ENCODE data around the gene MELK. TPM values are rescaled to one million over a fixed set of nuclear protein-coding genes. Genes with fewer than 3 reads are reported as not detected.
"Not testable (repeated sequence)": the region's sequence is repeated elsewhere in the genome, so short reads cannot be mapped to it uniquely, and the experiment has no call there.

Gene MELK
- total and polyA plus RNA-seq, 2 experiments from 2014 or later = 11.5 to 17.4 TPM

GRCh38 chr9:36571333-36571732 lies 1.4 kb upstream of the MELK start:
- no peaks in the 10 kb centered on the region for H3K9me3 ChIP-seq (ENCODE audit: low read depth)
- no peaks in the 10 kb centered on the region for H3K27me3 ChIP-seq
- H3K4me1 ChIP-seq (ENCODE audit: low read depth) = peaks cover 4% of the 10 kb centered on the region
- TF ChIP-seq CTCF (IDR thresholded peaks at IDR 0.05; ENCODE audit: low read depth, low read length) = no peak
- H3K4me3 ChIP-seq = no peak overlapping the region
- H3K27ac ChIP-seq = no peak overlapping the region
- no peaks in the 10 kb centered on the region for H3K36me3 ChIP-seq
- DNase-seq (ENCODE audit: low read depth in 1 of 2, low spot score in 1 of 2) = no peak

GRCh38 chr9:36574045-36574444 lies 1.4 kb downstream of the MELK start:
- not testable (repeated sequence) for H3K36me3 ChIP-seq; H3K27ac ChIP-seq; H3K4me1 ChIP-seq (ENCODE audit: low read depth); H3K9me3 ChIP-seq (ENCODE audit: low read depth); DNase-seq (ENCODE audit: low read depth in 1 of 2, low spot score in 1 of 2); H3K27me3 ChIP-seq
- peak overlapping the region; percentile 63 for H3K4me3 ChIP-seq

- Histone ChIP-seq H3K9me3 (ENCODE audit: low read depth) (no peaks in the 10 kb centered on the region), H3K27me3 (no peaks in the 10 kb centered on the region), H3K27ac (no peak overlapping the region), H3K4me1 (ENCODE audit: low read depth) (peaks cover 4% of the 10 kb centered on the region), H3K36me3 (no peaks in the 10 kb centered on the region), H3K4me3 (no peak overlapping the region)
- peak in 1 of 2 donors; percentile 74 for DNase-seq (ENCODE audit: low read depth in 1 of 2, low spot score in 1 of 2)
- TF ChIP-seq CTCF (IDR thresholded peaks at IDR 0.05; ENCODE audit: low read depth, low read length) = no peak
These were observed 2.8 kb downstream of the MELK start for GRCh38 chr9:36575411-36575882.

- no peaks in the 10 kb centered on the region for H3K36me3 ChIP-seq
- peaks cover 4% of the 10 kb centered on the region for H3K4me1 ChIP-seq (ENCODE audit: low read depth)
- no peak overlapping the region for H3K27ac ChIP-seq
- H3K27me3 ChIP-seq = no peaks in the 10 kb centered on the region
- DNase-seq (ENCODE audit: low read depth in 1 of 2, low spot score in 1 of 2) = peak in 1 of 2 donors; percentile 20
- no peak overlapping the region for H3K4me3 ChIP-seq
- TF ChIP-seq CTCF (IDR thresholded peaks at IDR 0.05; ENCODE audit: low read depth, low read length) = no peak
- H3K9me3 ChIP-seq (ENCODE audit: low read depth) = no peaks in the 10 kb centered on the region
These were observed 4.2 kb downstream of the MELK start for GRCh38 chr9:36576866-36577265.

GRCh38 chr9:36584620-36585460 lies 12.1 kb downstream of the MELK start:
- peak in 1 of 2 donors; percentile 49 for DNase-seq (ENCODE audit: low read depth in 1 of 2, low spot score in 1 of 2)
- no peak overlapping the region for H3K27ac ChIP-seq
- H3K9me3 ChIP-seq (ENCODE audit: low read depth) = no peaks in the 10 kb centered on the region
- H3K4me3 ChIP-seq = no peak overlapping the region
- no peaks in the 10 kb centered on the region for H3K36me3 ChIP-seq
- H3K27me3 ChIP-seq = no peaks in the 10 kb centered on the region
- TF ChIP-seq CTCF (IDR thresholded peaks at IDR 0.05; ENCODE audit: low read depth, low read length) = no peak
- H3K4me1 ChIP-seq (ENCODE audit: low read depth) = no peaks in the 10 kb centered on the region

- Histone ChIP-seq H3K4me3 (no peak overlapping the region), H3K27ac (no peak overlapping the region), H3K36me3 (no peaks in the 10 kb centered on the region), H3K4me1 (ENCODE audit: low read depth) (no peaks in the 10 kb centered on the region), H3K9me3 (ENCODE audit: low read depth) (no peaks in the 10 kb centered on the region), H3K27me3 (no peaks in the 10 kb centered on the region)
- no peak for DNase-seq (ENCODE audit: low read depth in 1 of 2, low spot score in 1 of 2)
- TF ChIP-seq CTCF (IDR thresholded peaks at IDR 0.05; ENCODE audit: low read depth, low read length) = no peak
These were observed 17.5 kb downstream of the MELK start for GRCh38 chr9:36590231-36590630.
